Measurements from ENCODE around the gene POLRMT.

The POLRMT gene

DNA sequence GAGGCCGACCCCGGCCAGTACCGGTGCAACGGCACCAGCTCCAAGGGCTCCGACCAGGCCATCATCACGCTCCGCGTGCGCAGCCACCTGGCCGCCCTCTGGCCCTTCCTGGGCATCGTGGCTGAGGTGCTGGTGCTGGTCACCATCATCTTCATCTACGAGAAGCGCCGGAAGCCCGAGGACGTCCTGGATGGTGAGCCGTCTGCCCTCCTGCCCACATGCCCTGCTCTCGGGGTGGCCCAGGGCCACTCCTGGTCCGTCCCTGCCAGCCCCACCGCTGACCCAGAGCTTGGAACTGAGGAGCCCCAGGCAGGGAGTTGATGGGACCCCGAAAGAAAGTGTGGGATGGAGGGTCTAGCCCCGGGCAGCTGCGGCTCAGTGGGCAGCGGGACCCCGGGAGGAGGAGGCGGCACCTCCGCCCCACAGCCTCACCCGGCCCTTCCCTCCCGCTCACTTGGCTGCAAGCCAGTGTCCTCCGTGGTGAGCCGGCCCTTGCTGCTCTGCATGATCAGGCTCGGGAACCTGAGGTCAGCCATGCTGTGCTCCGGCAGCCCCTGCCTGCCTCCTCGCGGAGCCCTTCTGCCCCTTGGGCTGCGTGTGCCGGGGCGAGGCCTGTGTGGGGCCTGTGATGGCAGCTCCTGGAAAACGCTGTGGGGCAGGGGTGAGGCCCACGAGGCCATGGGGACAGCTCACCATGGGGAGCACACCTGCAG lies 51.8 kb downstream of the POLRMT start:
- no peaks in the 10 kb centered on the region for H4K20me1 ChIP-seq (ENCODE audit: insufficient read depth)

DNA sequence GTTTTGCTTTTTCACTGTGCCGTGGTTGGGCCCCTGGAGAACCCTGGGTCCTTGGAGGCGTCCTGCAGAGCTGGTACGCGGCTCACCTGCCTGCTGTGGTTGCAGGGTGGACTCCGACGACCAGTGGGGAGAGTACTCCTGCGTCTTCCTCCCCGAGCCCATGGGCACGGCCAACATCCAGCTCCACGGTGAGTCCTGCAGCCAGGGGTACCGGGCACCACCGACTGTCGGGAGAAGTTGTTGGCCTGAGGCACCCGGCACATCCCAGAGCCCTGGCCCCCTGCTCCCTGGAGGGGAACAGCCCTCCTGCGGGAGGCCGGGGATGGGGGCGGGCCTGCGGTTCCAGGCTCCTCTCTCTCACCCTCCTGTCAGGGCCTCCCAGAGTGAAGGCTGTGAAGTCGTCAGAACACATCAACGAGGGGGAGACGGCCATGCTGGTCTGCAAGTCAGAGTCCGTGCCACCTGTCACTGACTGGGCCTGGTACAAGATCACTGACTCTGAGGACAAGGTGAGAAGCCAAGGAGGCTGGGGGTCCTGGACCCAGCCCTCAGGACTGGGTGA lies 53.0 kb downstream of the POLRMT start:
- no peaks in the 10 kb centered on the region for H3K4me1 ChIP-seq (ENCODE audit: low read depth, poor library complexity, severe bottlenecking)
- no peak overlapping the region for H3K4me2 ChIP-seq
- H3K79me2 ChIP-seq (ENCODE audit: insufficient read depth, low read depth), result peaks cover 31% of the 10 kb centered on the region; the same call in 1 of the 2 replicates
- H2AFZ ChIP-seq (ENCODE audit: low read depth), result no peak overlapping the region
- H3K9ac ChIP-seq, result no peak overlapping the region
- TF ChIP-seq, protein P1, sequence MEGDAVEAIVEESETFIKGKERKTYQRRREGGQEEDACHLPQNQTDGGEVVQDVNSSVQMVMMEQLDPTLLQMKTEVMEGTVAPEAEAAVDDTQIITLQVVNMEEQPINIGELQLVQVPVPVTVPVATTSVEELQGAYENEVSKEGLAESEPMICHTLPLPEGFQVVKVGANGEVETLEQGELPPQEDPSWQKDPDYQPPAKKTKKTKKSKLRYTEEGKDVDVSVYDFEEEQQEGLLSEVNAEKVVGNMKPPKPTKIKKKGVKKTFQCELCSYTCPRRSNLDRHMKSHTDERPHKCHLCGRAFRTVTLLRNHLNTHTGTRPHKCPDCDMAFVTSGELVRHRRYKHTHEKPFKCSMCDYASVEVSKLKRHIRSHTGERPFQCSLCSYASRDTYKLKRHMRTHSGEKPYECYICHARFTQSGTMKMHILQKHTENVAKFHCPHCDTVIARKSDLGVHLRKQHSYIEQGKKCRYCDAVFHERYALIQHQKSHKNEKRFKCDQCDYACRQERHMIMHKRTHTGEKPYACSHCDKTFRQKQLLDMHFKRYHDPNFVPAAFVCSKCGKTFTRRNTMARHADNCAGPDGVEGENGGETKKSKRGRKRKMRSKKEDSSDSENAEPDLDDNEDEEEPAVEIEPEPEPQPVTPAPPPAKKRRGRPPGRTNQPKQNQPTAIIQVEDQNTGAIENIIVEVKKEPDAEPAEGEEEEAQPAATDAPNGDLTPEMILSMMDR (conservative IDR thresholded peaks at IDR 0.05; ENCODE audit: low read depth, low read length), result no peak
- no peaks in the 10 kb centered on the region for H3K36me3 ChIP-seq (ENCODE audit: insufficient read depth)
- H3K27ac ChIP-seq, result no peak overlapping the region
- H4K20me1 ChIP-seq (ENCODE audit: insufficient read depth), result no peaks in the 10 kb centered on the region
- H3K27me3 ChIP-seq (ENCODE audit: insufficient read depth, low read depth), result no peaks in the 10 kb centered on the region
- H3K4me3 ChIP-seq (IDR thresholded peaks at IDR 0.05; ENCODE audit: insufficient read depth, low read depth, low read length), result no peak overlapping the region

More for the DNA sequence above, 51.8 kb downstream of the POLRMT start:
- Histone ChIP-seq H3K4me3 (IDR thresholded peaks at IDR 0.05; ENCODE audit: insufficient read depth, low read depth, low read length) (no peak overlapping the region), H3K79me2 (ENCODE audit: insufficient read depth, low read depth) (peaks cover 21% of the 10 kb centered on the region; the same call in 1 of the 2 replicates), H3K36me3 (ENCODE audit: insufficient read depth) (no peaks in the 10 kb centered on the region), H2AFZ (ENCODE audit: low read depth) (no peak overlapping the region), H3K4me2 (no peak overlapping the region), H3K9ac (no peak overlapping the region), H3K27me3 (ENCODE audit: insufficient read depth, low read depth) (no peaks in the 10 kb centered on the region), H3K4me1 (ENCODE audit: low read depth, poor library complexity, severe bottlenecking) (no peaks in the 10 kb centered on the region), H3K27ac (no peak overlapping the region)
- TF ChIP-seq, protein P1 (conservative IDR thresholded peaks at IDR 0.05; ENCODE audit: low read depth, low read length), result no peak

DNA sequence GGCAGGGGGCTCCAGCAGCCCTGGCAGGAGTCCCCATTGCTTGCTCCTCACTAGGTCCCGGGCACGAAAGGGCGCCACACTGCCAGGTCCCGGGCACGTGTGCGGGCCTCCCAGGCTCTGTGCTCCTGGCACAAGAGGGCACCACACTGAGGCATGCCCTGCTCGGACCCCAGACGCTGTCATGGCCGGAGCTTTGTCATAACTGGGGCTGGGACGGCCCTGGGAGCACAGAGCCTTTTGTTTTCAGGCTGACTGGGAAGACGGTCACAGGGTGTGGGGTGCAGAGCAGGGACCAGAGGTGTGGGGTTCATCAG lies 53.5 kb downstream of the POLRMT start:
- no peaks in the 10 kb centered on the region for H3K36me3 ChIP-seq (ENCODE audit: insufficient read depth)
- H3K4me1 ChIP-seq (ENCODE audit: low read depth, poor library complexity, severe bottlenecking), result peaks cover 1% of the 10 kb centered on the region
- no peak overlapping the region for H3K4me2 ChIP-seq
- H3K27me3 ChIP-seq (ENCODE audit: insufficient read depth, low read depth), result no peaks in the 10 kb centered on the region
- H2AFZ ChIP-seq (ENCODE audit: low read depth), result no peak overlapping the region
- TF ChIP-seq, protein P1 (conservative IDR thresholded peaks at IDR 0.05; ENCODE audit: low read depth, low read length), result no peak
- H3K4me3 ChIP-seq (IDR thresholded peaks at IDR 0.05; ENCODE audit: insufficient read depth, low read depth, low read length), result no peak overlapping the region
- H4K20me1 ChIP-seq (ENCODE audit: insufficient read depth), result no peaks in the 10 kb centered on the region
- H3K79me2 ChIP-seq (ENCODE audit: insufficient read depth, low read depth), result peaks cover 36% of the 10 kb centered on the region; the same call in 1 of the 2 replicates
- H3K27ac ChIP-seq, result no peak overlapping the region
- no peak overlapping the region for H3K9ac ChIP-seq

DNA sequence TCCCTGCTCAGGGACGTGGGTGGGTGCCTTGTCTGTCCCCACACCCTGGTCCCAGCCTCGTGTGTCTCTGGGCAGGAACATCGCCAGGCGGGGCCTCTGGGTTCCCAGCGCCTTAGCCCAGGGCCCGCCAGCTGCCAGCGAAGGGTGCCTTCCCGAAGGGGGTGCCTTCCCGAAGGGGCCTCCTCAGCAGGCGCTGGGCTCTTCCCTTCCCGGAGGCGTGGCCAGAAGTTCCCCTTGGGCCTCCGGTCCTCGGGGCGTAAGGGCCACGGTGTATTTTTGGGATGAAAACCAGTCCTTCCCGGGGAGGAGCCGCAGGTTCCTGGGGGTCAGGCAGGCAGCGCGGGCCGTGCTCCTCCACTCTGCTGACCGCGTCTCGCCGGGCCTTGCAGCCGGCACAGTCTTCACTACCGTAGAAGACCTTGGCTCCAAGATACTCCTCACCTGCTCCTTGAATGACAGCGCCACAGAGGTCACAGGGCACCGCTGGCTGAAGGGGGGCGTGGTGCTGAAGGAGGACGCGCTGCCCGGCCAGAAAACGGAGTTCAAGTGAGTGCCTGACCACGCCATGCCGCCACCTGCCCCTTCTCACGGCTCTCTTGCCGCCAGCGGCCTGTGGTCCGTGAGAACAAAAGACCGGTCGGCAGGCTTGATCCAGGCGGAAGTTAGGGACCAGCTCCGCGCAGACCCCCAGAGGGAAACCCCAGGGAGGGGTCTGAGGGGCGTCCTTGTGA lies 54.1 kb downstream of the POLRMT start:
- Histone ChIP-seq H3K4me1 (ENCODE audit: low read depth, poor library complexity, severe bottlenecking) (peaks cover 6% of the 10 kb centered on the region), H3K4me3 (IDR thresholded peaks at IDR 0.05; ENCODE audit: insufficient read depth, low read depth, low read length) (no peak overlapping the region), H3K9ac (no peak overlapping the region), H3K27ac (no peak overlapping the region), H3K79me2 (ENCODE audit: insufficient read depth, low read depth) (peaks cover 41% of the 10 kb centered on the region), H3K4me2 (no peak overlapping the region), H3K36me3 (ENCODE audit: insufficient read depth) (no peaks in the 10 kb centered on the region), H2AFZ (ENCODE audit: low read depth) (no peak overlapping the region), H4K20me1 (ENCODE audit: insufficient read depth) (no peaks in the 10 kb centered on the region), H3K27me3 (ENCODE audit: insufficient read depth, low read depth) (no peaks in the 10 kb centered on the region)
- TF ChIP-seq, protein P1 (conservative IDR thresholded peaks at IDR 0.05; ENCODE audit: low read depth, low read length), result no peak

Measured in KMS-11 (cell line).